Endodermal cell (in vitro differentiated cells): Measurements from ENCODE around the gene NUDT4. TPM values are rescaled to one million over a fixed set of nuclear protein-coding genes. Genes with fewer than 3 reads are reported as not detected.

Experiments
- DNase-seq: peaks from one replicate; pipeline ENCODE4 v3.0.0-alpha.2; 2017
- H3K27ac ChIP-seq: 2 replicates; pipeline ENCODE4 v1.5.1; 2013; ENCODE audit warnings: mild to moderate bottlenecking, low read depth, low read length, moderate library complexity
- H3K27me3 ChIP-seq: 2 replicates; pipeline ENCODE4 v1.6.1; 2013; ENCODE audit warnings: mild to moderate bottlenecking, low read length, moderate library complexity; ENCODE audit not compliant: insufficient read depth, control insufficient read depth, poor library complexity, severe bottlenecking
- H3K36me3 ChIP-seq: 2 replicates; pipeline ENCODE4 v1.7.0; 2013; ENCODE audit warnings: mild to moderate bottlenecking, low read length, moderate library complexity; ENCODE audit not compliant: control insufficient read depth, insufficient read depth
- H3K4me1 ChIP-seq: one replicate; pipeline ENCODE4 v1.7.0; 2013; ENCODE audit warnings: low read length; ENCODE audit not compliant: control insufficient read depth, insufficient read depth
- H3K4me3 ChIP-seq: 2 replicates; pipeline ENCODE4 v1.5.1; 2013; ENCODE audit warnings: mild to moderate bottlenecking, low read length, moderate library complexity
- H3K9ac ChIP-seq: 2 replicates; pipeline ENCODE4 v1.6.1; 2013; ENCODE audit warnings: mild to moderate bottlenecking, low read length, moderate library complexity; ENCODE audit not compliant: poor library complexity, severe bottlenecking; ENCODE audit errors: extremely low read depth
- H3K9me3 ChIP-seq: 2 replicates; pipeline ENCODE4 v1.6.1; 2013; ENCODE audit warnings: mild to moderate bottlenecking, low read length, moderate library complexity; ENCODE audit not compliant: control insufficient read depth
- H3K27ac Mint-ChIP-seq: 2 replicates; pipeline ENCODE4 v1.8.0; 2020; ENCODE audit warnings: mixed read lengths
- H3K27me3 Mint-ChIP-seq: 2 replicates; pipeline ENCODE4 v1.8.0; 2021; ENCODE audit warnings: mild to moderate bottlenecking, mixed read lengths; ENCODE audit not compliant: insufficient read depth
- H3K36me3 Mint-ChIP-seq: 2 replicates; pipeline ENCODE4 v1.8.0; 2020; ENCODE audit warnings: low read depth, mixed read lengths
- H3K4me1 Mint-ChIP-seq: 2 replicates; pipeline ENCODE4 v1.8.0; 2020; ENCODE audit warnings: mixed read lengths
- H3K4me3 Mint-ChIP-seq: 2 replicates; pipeline ENCODE4 v1.8.0; 2020; ENCODE audit warnings: mild to moderate bottlenecking, moderate library complexity, mixed read lengths
- H3K9me3 Mint-ChIP-seq: 2 replicates; pipeline ENCODE4 v1.8.0; 2020; ENCODE audit warnings: mild to moderate bottlenecking, mixed read lengths
- CTCF ChIP-seq: fragments of 200-600 bp; sonication (generic); conservative IDR thresholded peaks from 2 replicates; pipeline ENCODE4 v1.5.0; 2021; ENCODE audit warnings: antibody characterized with exemption, mild to moderate bottlenecking
- WGBS, 2 experiments: methylation state at CpG; one replicate each; pipeline versions ENCODE4 v1.1.5 to v1.1.7; 2013; ENCODE audit warnings: missing lambda C conversion rate in 2 of 2, mixed read lengths in 1 of 2; ENCODE audit not compliant: insufficient coverage in 1 of 2, insufficient read length in 1 of 2; 5-methylcytosine and 5-hydroxymethylcytosine counted together
- total RNA-seq, 2 donors: library from RNA; stranded (reverse); fragmentation: NEBNext Ultra II Directional in 1 of 2; extraction: Animal tissue kit (Norgen Biotek cat#: 25700) in 1 of 2; gene quantifications; 2 replicates in 1 of 2; 3 replicates in 1 of 2; pipeline ENCODE4 v1.2.1, GENCODE V29; 2021

NUDT4 gene
- total RNA-seq, 2 donors from 2014 or later: 334 to 453 TPM

GRCh38 chr12:93365616-93366405, 11.9 kb upstream of the NUDT4 start:
- Histone ChIP-seq H3K4me1 (no peaks in the 10 kb centered on the region), H3K36me3 (no peaks in the 10 kb centered on the region), H3K27me3 (no peaks in the 10 kb centered on the region), H3K9me3 (no peaks in the 10 kb centered on the region), H3K9ac (no peak overlapping the region), H3K4me3 (no peak overlapping the region), H3K27ac (no peak overlapping the region)
- H3K9me3 Mint-ChIP-seq: no peaks in the 10 kb centered on the region
- H3K27me3 Mint-ChIP-seq: no peaks in the 10 kb centered on the region
- TF ChIP-seq CTCF: no peak
- H3K4me3 Mint-ChIP-seq: no peak overlapping the region
- peaks cover 3% of the 10 kb centered on the region for H3K36me3 Mint-ChIP-seq
- 91 to 96% methylated on average over 4 to 6 of the region's 7 CpGs for WGBS, 2 experiments
- H3K4me1 Mint-ChIP-seq: peaks cover 3% of the 10 kb centered on the region
- no peak for DNase-seq
- H3K27ac Mint-ChIP-seq: no peak overlapping the region

GRCh38 chr12:93366422-93366821, 11.3 kb upstream of the NUDT4 start:
- no peak overlapping the region for H3K9ac ChIP-seq
- H3K27me3 ChIP-seq: no peaks in the 10 kb centered on the region
- H3K27ac ChIP-seq: no peak overlapping the region
- H3K4me1 Mint-ChIP-seq: peaks cover 7% of the 10 kb centered on the region
- no peaks in the 10 kb centered on the region for H3K9me3 ChIP-seq
- no peak for DNase-seq
- no peaks in the 10 kb centered on the region for H3K4me1 ChIP-seq
- H3K4me3 ChIP-seq: no peak overlapping the region
- no peaks in the 10 kb centered on the region for H3K36me3 ChIP-seq
- no peaks in the 10 kb centered on the region for H3K27me3 Mint-ChIP-seq
- no peak overlapping the region for H3K27ac Mint-ChIP-seq
- H3K4me3 Mint-ChIP-seq: no peak overlapping the region
- TF ChIP-seq CTCF: no peak
- no peaks in the 10 kb centered on the region for H3K9me3 Mint-ChIP-seq
- H3K36me3 Mint-ChIP-seq: peaks cover 8% of the 10 kb centered on the region
- 96 to 100% methylated on average over 2 to 4 of the region's 4 CpGs for WGBS, 2 experiments

GRCh38 chr12:93368766-93369165, 9.0 kb upstream of the NUDT4 start:
- Histone ChIP-seq H3K27ac (no peak overlapping the region), H3K27me3 (no peaks in the 10 kb centered on the region), H3K36me3 (no peaks in the 10 kb centered on the region), H3K9ac (no peak overlapping the region), H3K4me1 (no peaks in the 10 kb centered on the region), H3K9me3 (no peaks in the 10 kb centered on the region), H3K4me3 (no peak overlapping the region)
- peaks cover 8% of the 10 kb centered on the region for H3K36me3 Mint-ChIP-seq
- H3K27ac Mint-ChIP-seq: no peak overlapping the region
- 93% methylated on average over 3 of the region's 3 CpGs; no CpG with 5 or more reads in 1 of the 2 experiments for WGBS, 2 experiments
- H3K9me3 Mint-ChIP-seq: no peaks in the 10 kb centered on the region
- H3K27me3 Mint-ChIP-seq: no peaks in the 10 kb centered on the region
- TF ChIP-seq CTCF: no peak
- no peak for DNase-seq
- no peak overlapping the region for H3K4me3 Mint-ChIP-seq
- peaks cover 15% of the 10 kb centered on the region for H3K4me1 Mint-ChIP-seq
